ENCODE results near the gene SH3BGR.

GRCh38 chr21:39553331-39553730 lies 101.6 kb downstream of the SH3BGR start:
- TF ChIP-seq CTCF (conservative IDR thresholded peaks at IDR 0.05; ENCODE audit: low read depth, low read length) (no peak), EZH2 (IDR thresholded peaks at IDR 0.05; ENCODE audit: borderline replicate concordance, low read depth, low read length, poor library complexity, severe bottlenecking) (no peak)
